PC-3 (cell line): ENCODE data around the gene TMA7. TPM values are rescaled to one million over a fixed set of nuclear protein-coding genes. Genes with fewer than 3 reads are reported as not detected.

ENCODE experiments used
- ATAC-seq: fragments of 200-7000 bp; cut with Tn5 transposase; 2 replicates; pipeline ENCODE4 v1.9.1; 2020; ENCODE audit warnings: mild to moderate bottlenecking, moderate library complexity
- BruUV-seq: library from RNA; stranded (reverse); fragments of 400-500 nt; replicated peaks from 2 replicates; lab custom pipeline; 2021; lab: Mats Ljungman, UMichigan
- CTCF ChIA-PET: fragments of 300-600 bp; sonication (Branson Sonifier 250); formaldehyde crosslinking; loops from one replicate; lab custom pipeline; 2022; ENCODE audit warnings: antibody characterized with exemption; lab: Charles Lee
- POLR2A ChIA-PET: fragments of 300-600 bp; sonication (Branson Sonifier 250); formaldehyde crosslinking; loops from one replicate; lab custom pipeline; 2022; ENCODE audit warnings: antibody characterized with exemption; ENCODE audit not compliant: unreplicated experiment; lab: Charles Lee
- DNase-seq: peaks from one replicate; pipeline ENCODE4 v3.0.0-alpha.2; 2015
- H2AFZ ChIP-seq: fragments of 300-600 bp; sonication (generic); 2 replicates; pipeline ENCODE4 v1.6.0; 2016; ENCODE audit warnings: antibody characterized with exemption, low read length
- H3F3A ChIP-seq: fragments of 300-600 bp; sonication (generic); one replicate; pipeline ENCODE4 v1.6.0; 2017; ENCODE audit warnings: antibody characterized with exemption, low read length, control low read depth, mild to moderate bottlenecking; ENCODE audit not compliant: unreplicated experiment
- H3K27ac ChIP-seq: fragments of 300-600 bp; sonication (generic); 2 replicates; pipeline ENCODE4 v1.5.1; 2016; ENCODE audit warnings: mild to moderate bottlenecking, low read length
- H3K27me3 ChIP-seq: fragments of 300-600 bp; sonication (generic); 2 replicates; pipeline ENCODE4 v1.6.1; 2016; ENCODE audit warnings: low read length, mixed read lengths
- H3K36me3 ChIP-seq: fragments of 300-600 bp; sonication (generic); 2 replicates; pipeline ENCODE4 v1.6.1; 2016; ENCODE audit warnings: low read depth, mixed run types, low read length, mixed read lengths
- H3K4me1 ChIP-seq: fragments of 300-600 bp; sonication (generic); 2 replicates; pipeline ENCODE4 v1.5.1; 2016; ENCODE audit warnings: low read length; ENCODE audit not compliant: insufficient read depth
- H3K4me2 ChIP-seq: fragments of 300-600 bp; sonication (generic); 2 replicates; pipeline ENCODE4 v1.6.0; 2016; ENCODE audit warnings: low read length
- H3K4me3 ChIP-seq: fragments of 300-600 bp; sonication (generic); 2 replicates; pipeline ENCODE4 v1.5.1; 2016; ENCODE audit warnings: mild to moderate bottlenecking, low read length, mixed read lengths
- H3K79me2 ChIP-seq: fragments of 300-600 bp; sonication (generic); 2 replicates; pipeline ENCODE4 v1.6.1; 2017; ENCODE audit warnings: low read length, mixed read lengths
- H3K9ac ChIP-seq: fragments of 300-600 bp; sonication (generic); 2 replicates; pipeline ENCODE4 v1.6.0; 2016; ENCODE audit warnings: mild to moderate bottlenecking, low read length
- H3K9me2 ChIP-seq: fragments of 300-600 bp; sonication (generic); replicated peaks from 2 replicates; pipeline ENCODE4 v1.6.1; 2016; ENCODE audit warnings: mixed run types, low read length, mixed read lengths
- H3K9me3 ChIP-seq: fragments of 300-600 bp; sonication (generic); 2 replicates; pipeline ENCODE4 v1.6.1; 2016; ENCODE audit warnings: low read length, mixed read lengths
- H4K20me1 ChIP-seq: fragments of 300-600 bp; sonication (generic); 2 replicates; pipeline ENCODE4 v1.6.1; 2016; ENCODE audit warnings: low read length, mixed read lengths
- CTCF ChIP-seq: fragments of 300-600 bp; sonication (generic); conservative IDR thresholded peaks from 2 replicates; pipeline ENCODE4 v1.5.1; 2017; ENCODE audit warnings: antibody characterized with exemption, low read depth, mild to moderate bottlenecking, low read length
- EZH2 ChIP-seq: fragments of 300-600 bp; sonication (generic); IDR thresholded peaks from one replicate; pipeline ENCODE4 v1.6.1; 2017; ENCODE audit warnings: antibody characterized with exemption, mild to moderate bottlenecking, low read length; ENCODE audit not compliant: unreplicated experiment
- EZH2phosphoT487 ChIP-seq: fragments of 300-600 bp; sonication (generic); IDR thresholded peaks from 2 replicates; pipeline ENCODE4 v1.6.1; 2018; ENCODE audit warnings: mild to moderate bottlenecking, antibody characterized with exemption, low read length, borderline replicate concordance
- intact Hi-C: fragments of 100-400 bp; cut with micrococcal nuclease; formaldehyde crosslinking; loops from 2 replicates; pipeline ENCODE4 v1.9.0; 2023
- total RNA-seq: library from RNA; depleted of rRNA; stranded (reverse); fragments of >200 nt; gene quantifications from 2 replicates; pipeline ENCODE4 v1.2.3, GENCODE V29; 2014

The TMA7 gene
- total RNA-seq, 1 experiment from 2014 or later, result 517 TPM

GRCh38 chr3:48402907-48403306, 37.1 kb upstream of the TMA7 start:
- H4K20me1 ChIP-seq, result no peaks in the 10 kb centered on the region
- intact Hi-C loops, result no loop called here
- no peaks in the 10 kb centered on the region for H3K27me3 ChIP-seq
- H3K4me3 ChIP-seq, result no peak overlapping the region
- H3K9me3 ChIP-seq, result no peaks in the 10 kb centered on the region
- H3K4me2 ChIP-seq, result no peak overlapping the region
- ATAC-seq (no peak), DNase-seq (no peak)
- no peak overlapping the region for H3K27ac ChIP-seq
- no peaks in the 10 kb centered on the region for H3F3A ChIP-seq
- peaks cover 11% of the 10 kb centered on the region; the same call in 1 of the 2 replicates for H3K4me1 ChIP-seq
- POLR2A ChIA-PET, result no interaction called here
- no peaks in the 10 kb centered on the region for H3K79me2 ChIP-seq
- no peak overlapping the region for H3K9ac ChIP-seq
- no peaks in the 10 kb centered on the region for H3K9me2 ChIP-seq
- TF ChIP-seq CTCF, result no peak
- TF ChIP-seq EZH2, result no peak
- no peak for TF ChIP-seq EZH2phosphoT487
- H2AFZ ChIP-seq, result no peak overlapping the region
- CTCF ChIA-PET, result no interaction called here
- no peaks in the 10 kb centered on the region for H3K36me3 ChIP-seq
- BruUV-seq, result no TSS peak

- Histone ChIP-seq H3K9me2 (no peaks in the 10 kb centered on the region), H3K4me1 (peaks cover 11% of the 10 kb centered on the region; the same call in 1 of the 2 replicates), H3K36me3 (no peaks in the 10 kb centered on the region), H3K9me3 (no peaks in the 10 kb centered on the region), H3F3A (no peaks in the 10 kb centered on the region), H3K4me3 (no peak overlapping the region), H3K79me2 (no peaks in the 10 kb centered on the region), H3K27ac (no peak overlapping the region), H3K4me2 (no peak overlapping the region), H2AFZ (no peak overlapping the region), H4K20me1 (no peaks in the 10 kb centered on the region), H3K27me3 (no peaks in the 10 kb centered on the region), H3K9ac (no peak overlapping the region)
- BruUV-seq, result no TSS peak
- ChIA-PET CTCF (interaction anchor here (1.8 kb wide), 1 partner anchor 32 kb away, joined by 6 read pairs; no protein-coding TSS in a partner anchor), POLR2A (no interaction called here)
- ATAC-seq (no peak), DNase-seq (no peak)
- intact Hi-C loops, result no loop called here
- TF ChIP-seq EZH2 (no peak), CTCF (no peak), EZH2phosphoT487 (no peak)
Observed at GRCh38 chr3:48403533-48404439, 36.3 kb upstream of the TMA7 start.
